H1 (cell line): ENCODE data around the gene DTWD2. TPM values are rescaled to one million over a fixed set of nuclear protein-coding genes. Genes with fewer than 3 reads are reported as not detected.

ENCODE experiments used
- CTCF ChIA-PET: fragments of 300-600 bp; sonication (Branson Sonifier 250); formaldehyde crosslinking; loops from one replicate; lab custom pipeline; 2021; ENCODE audit not compliant: partially characterized antibody; lab: Charles Lee
- POLR2A ChIA-PET: fragments of 300-600 bp; sonication (Branson Sonifier 250); formaldehyde crosslinking; loops from one replicate; lab custom pipeline; 2021; ENCODE audit warnings: inconsistent platforms; ENCODE audit not compliant: partially characterized antibody; lab: Charles Lee
- DNase-seq, 2 experiments: peaks; one replicate each; pipeline versions ENCODE4 v3.0.0 to v3.0.0-alpha.2; 2010 to 2022; ENCODE audit warnings: low spot score in 2 of 2, low read depth in 1 of 2, mixed read lengths in 1 of 2
- FAIRE-seq: peaks from 2 replicates; lab custom pipeline; 2011; peaks lifted over from hg19 to GRCh38; lab: Jason Lieb, UNC
- H2AFZ ChIP-seq: 2 replicates; pipeline ENCODE4 v1.8.1; 2012; ENCODE audit warnings: low read length, inconsistent platforms
- H2AK5ac ChIP-seq: 2 replicates; pipeline ENCODE4 v1.6.1; 2013; ENCODE audit warnings: low read depth, low read length
- H2BK120ac ChIP-seq: replicated peaks from 2 replicates; pipeline ENCODE3; 2013; ENCODE audit warnings: low read depth, low read length, inconsistent platforms
- H2BK12ac ChIP-seq: 2 replicates; pipeline ENCODE4 v1.6.1; 2013; ENCODE audit warnings: low read depth, low read length
- H2BK15ac ChIP-seq: 2 replicates; pipeline ENCODE4 v1.6.1; 2013; ENCODE audit warnings: low read length
- H2BK20ac ChIP-seq: 2 replicates; pipeline ENCODE4 v1.6.1; 2013; ENCODE audit warnings: low read length
- H2BK5ac ChIP-seq: 2 replicates; pipeline ENCODE4 v1.6.1; 2013; ENCODE audit warnings: low read depth, low read length
- H3K14ac ChIP-seq: 2 replicates; pipeline ENCODE4 v1.6.1; 2013; ENCODE audit warnings: inconsistent platforms; ENCODE audit not compliant: insufficient read length
- H3K18ac ChIP-seq: 2 replicates; pipeline ENCODE4 v1.6.1; 2013; ENCODE audit warnings: low read length; ENCODE audit errors: extremely low read depth
- H3K23ac ChIP-seq: 2 replicates; pipeline ENCODE4 v1.6.1; 2013; ENCODE audit warnings: inconsistent platforms; ENCODE audit not compliant: insufficient read length
- H3K23me2 ChIP-seq: 2 replicates; pipeline ENCODE4 v1.6.1; 2013; ENCODE audit warnings: low read depth, low read length
- H3K27ac ChIP-seq: 2 replicates; pipeline ENCODE4 v1.6.1; 2011; ENCODE audit warnings: low read depth, low read length, inconsistent platforms
- H3K27me3 ChIP-seq, 4 experiments: replicated peaks in 1 of 4; 1 replicate in 1 of 4; 2 replicates in 3 of 4; pipeline versions ENCODE4 v1.6.1 to v1.8.1; 2011 to 2013; ENCODE audit warnings: low read length in 3 of 4, mild to moderate bottlenecking in 3 of 4, inconsistent platforms in 2 of 4, mixed read lengths in 2 of 4, moderate library complexity in 1 of 4; ENCODE audit not compliant: control insufficient read depth in 3 of 4, insufficient read depth in 3 of 4; ENCODE audit errors: extremely low read depth in 1 of 4
- H3K36me3 ChIP-seq, 4 experiments: 2 replicates each; pipeline versions ENCODE4 v1.6.1 to v1.8.1; 2011 to 2013; ENCODE audit warnings: mild to moderate bottlenecking in 4 of 4, low read length in 3 of 4, moderate library complexity in 2 of 4, control low read depth in 1 of 4, inconsistent platforms in 1 of 4; ENCODE audit not compliant: insufficient read depth in 4 of 4, control insufficient read depth in 2 of 4
- H3K4ac ChIP-seq: replicated peaks from 2 replicates; pipeline ENCODE3; 2013; ENCODE audit warnings: low read length, low read depth, mixed read lengths, inconsistent platforms; ENCODE audit not compliant: insufficient read length
- H3K4me1 ChIP-seq, 4 experiments: replicated peaks in 1 of 4; 1 replicate in 1 of 4; 2 replicates in 3 of 4; pipeline versions ENCODE4 v1.6.1 to v1.8.1; 2011 to 2013; ENCODE audit warnings: low read length in 3 of 4, inconsistent platforms in 2 of 4, mixed read lengths in 1 of 4; ENCODE audit not compliant: insufficient read depth in 4 of 4, control insufficient read depth in 3 of 4
- H3K4me2 ChIP-seq, 2 experiments: 2 replicates each; pipeline versions ENCODE4 v1.6.1 to v1.8.1; 2011 to 2013; ENCODE audit warnings: low read depth in 2 of 2, low read length in 2 of 2, control low read depth in 1 of 2, inconsistent platforms in 1 of 2, mild to moderate bottlenecking in 1 of 2; ENCODE audit not compliant: insufficient read depth in 1 of 2
- H3K4me3 ChIP-seq, 4 experiments: fragments of 200-600, 300-600 bp in 1 of 4; sonication (generic), shearing (Covaris generic), sonication (Bioruptor Twin) in 1 of 4; 2 replicates each; pipeline versions ENCODE4 v1.5.1 to v1.8.1; 2011 to 2016; ENCODE audit warnings: low read length in 4 of 4, low read depth in 3 of 4, control low read depth in 2 of 4, inconsistent platforms in 2 of 4, mild to moderate bottlenecking in 2 of 4, mixed read lengths in 1 of 4, moderate library complexity in 1 of 4; ENCODE audit not compliant: insufficient read depth in 2 of 4; ENCODE audit errors: extremely low read depth in 1 of 4
- H3K56ac ChIP-seq: replicated peaks from 2 replicates; pipeline ENCODE3; 2013; ENCODE audit warnings: low read depth, mild to moderate bottlenecking, mixed read lengths, low read length, inconsistent platforms; ENCODE audit not compliant: insufficient read length
- H3K79me1 ChIP-seq: 2 replicates; pipeline ENCODE4 v1.6.1; 2013; ENCODE audit warnings: low read depth, low read length, control low read depth
- H3K79me2 ChIP-seq, 2 experiments: 2 replicates each; pipeline versions ENCODE4 v1.6.1 to v1.8.1; 2012 to 2013; ENCODE audit warnings: low read length in 2 of 2, mild to moderate bottlenecking in 2 of 2, inconsistent platforms in 1 of 2; ENCODE audit not compliant: insufficient read depth in 2 of 2, control insufficient read depth in 1 of 2
- H3K9ac ChIP-seq, 4 experiments: replicated peaks in 1 of 4; 1 replicate in 1 of 4; 2 replicates in 3 of 4; pipeline versions ENCODE4 v1.6.1 to v1.8.1; 2011 to 2013; ENCODE audit warnings: low read depth in 3 of 4, low read length in 3 of 4, control low read depth in 2 of 4, mild to moderate bottlenecking in 2 of 4, moderate library complexity in 2 of 4, inconsistent platforms in 1 of 4; ENCODE audit errors: extremely low read depth in 1 of 4
- H3K9me3 ChIP-seq, 2 experiments: 2 replicates each; pipeline versions ENCODE4 v1.6.1 to v1.8.1; 2012 to 2013; ENCODE audit warnings: mild to moderate bottlenecking in 2 of 2, moderate library complexity in 2 of 2, control low read depth in 1 of 2, inconsistent platforms in 1 of 2, low read depth in 1 of 2, low read length in 1 of 2, mixed read lengths in 1 of 2; ENCODE audit not compliant: insufficient read depth in 2 of 2
- H4K20me1 ChIP-seq, 2 experiments: replicated peaks in 1 of 2; 2 replicates each; pipeline versions ENCODE3 to v1.8.1; 2011 to 2013; ENCODE audit warnings: inconsistent platforms in 2 of 2, low read length in 2 of 2, mild to moderate bottlenecking in 1 of 2; ENCODE audit not compliant: insufficient read depth in 2 of 2, control insufficient read depth in 1 of 2
- H4K5ac ChIP-seq: 2 replicates; pipeline ENCODE4 v1.6.1; 2013; ENCODE audit warnings: low read length, low read depth, mixed read lengths, inconsistent platforms; ENCODE audit not compliant: insufficient read length
- H4K8ac ChIP-seq: 2 replicates; pipeline ENCODE4 v1.8.0; 2013; ENCODE audit warnings: mild to moderate bottlenecking, moderate library complexity, low read length, inconsistent platforms; ENCODE audit not compliant: insufficient read depth; ENCODE audit errors: extremely low read depth
- H4K91ac ChIP-seq: replicated peaks from 2 replicates; pipeline ENCODE3; 2013; ENCODE audit warnings: low read length, mixed read lengths, inconsistent platforms; ENCODE audit not compliant: insufficient read length
- EGR1 ChIP-seq: IDR thresholded peaks from 2 replicates; pipeline ENCODE4 v1.6.1; 2011; ENCODE audit warnings: low read depth, low read length, borderline replicate concordance
- FOSL1 ChIP-seq: IDR thresholded peaks from 2 replicates; pipeline ENCODE4 v1.6.1; 2011; ENCODE audit warnings: mild to moderate bottlenecking, low read depth, low read length, moderate library complexity; ENCODE audit not compliant: insufficient read depth
- GABPA ChIP-seq: IDR thresholded peaks from 2 replicates; pipeline ENCODE4 v1.6.1; 2011; ENCODE audit warnings: mild to moderate bottlenecking, low read length, moderate library complexity, borderline replicate concordance; ENCODE audit not compliant: insufficient read depth
- POU5F1 ChIP-seq: IDR thresholded peaks from 2 replicates; pipeline ENCODE4 v1.6.1; 2011; ENCODE audit warnings: low read depth, mild to moderate bottlenecking, low read length, moderate library complexity
- polyA plus RNA-seq, 7 experiments: library from polyadenylated mRNA; depleted of rRNA in 3 of 7; stranded (reverse) in 5 of 7; unstranded in 2 of 7; fragments of >200 nt in 5 of 7; fragments of 200-250 nt in 2 of 7; gene quantifications; 1 replicate in 5 of 7; 2 replicates in 1 of 7; 4 replicates in 1 of 7; pipeline versions ENCODE4 v1.2.1 to v1.2.3, GENCODE V29; 2011 to 2013; ENCODE audit warnings: missing spikeins in 2 of 7, mixed read lengths in 2 of 7
- total RNA-seq: library from RNA; stranded (reverse); fragmentation: NEBNext Ultra II Directional; extraction: Animal tissue kit (Norgen Biotek cat#: 25700); gene quantifications from 2 replicates; pipeline ENCODE4 v1.2.1, GENCODE V29; 2021

DTWD2 gene
- total and polyA plus RNA-seq, 2 of the 8 experiments (the other 6 are each of a cell fraction or from before 2014, with no cell fraction given) = 4.3 to 17.1 TPM

- no peak overlapping the region for H3K56ac ChIP-seq
- H3K18ac ChIP-seq = no peak overlapping the region
- H2BK120ac ChIP-seq = no peak overlapping the region
- no peak overlapping the region for H4K91ac ChIP-seq
- no peak overlapping the region for H2AFZ ChIP-seq
- no peak overlapping the region for H3K27ac ChIP-seq
- no peaks in the 10 kb centered on the region for H3K79me1 ChIP-seq
- no peak for FAIRE-seq
- no peaks in the 10 kb centered on the region for H3K79me2 ChIP-seq
- no peak overlapping the region for H3K4me2 ChIP-seq
- no peak overlapping the region for H3K4me3 ChIP-seq
- no peak overlapping the region for H2BK5ac ChIP-seq
- H3K4ac ChIP-seq = no peak overlapping the region
- no peak overlapping the region for H2BK15ac ChIP-seq
- no peak overlapping the region for H2AK5ac ChIP-seq
- no peak overlapping the region for H4K8ac ChIP-seq
- no peak overlapping the region for H3K23ac ChIP-seq
- no peaks in the 10 kb centered on the region for H3K4me1 ChIP-seq
- no peak overlapping the region for H2BK20ac ChIP-seq
- H3K9ac ChIP-seq = no peak overlapping the region
- peaks cover 4 to 11% of the 10 kb centered on the region in 2 experiments; a peak in 1 of 4 replicates for H3K9me3 ChIP-seq
- DNase-seq = no peak
- ChIA-PET CTCF (interaction anchor here (1.5 kb wide), 1 partner anchor 10 kb away, joined by 3 read pairs; no protein-coding TSS in a partner anchor), POLR2A (no interaction called here)
- no peaks in the 10 kb centered on the region for H3K23me2 ChIP-seq
- no peak overlapping the region for H2BK12ac ChIP-seq
- no peak overlapping the region for H3K14ac ChIP-seq
- no peaks in the 10 kb centered on the region for H4K20me1 ChIP-seq
- no peak overlapping the region for H4K5ac ChIP-seq
- H3K27me3 ChIP-seq = no peaks in the 10 kb centered on the region
- H3K36me3 ChIP-seq = peaks cover 0 to 3% (median 0%) of the 10 kb centered on the region in 4 experiments; a peak in 1 of 8 replicates
- TF ChIP-seq FOSL1 = no peak
- TF ChIP-seq GABPA = no peak
- TF ChIP-seq POU5F1 = no peak
- no peak for TF ChIP-seq EGR1
Observed at GRCh38 chr5:118963169-118963568, 25.2 kb downstream of the DTWD2 start.
